Chondrocyte (in vitro differentiated cells): ENCODE results near the gene C1QTNF5. TPM values are rescaled to one million over a fixed set of nuclear protein-coding genes. Genes with fewer than 3 reads are reported as not detected.

ENCODE experiments used
- DNase-seq: peaks from one replicate; pipeline ENCODE4 v3.0.0; 2021; ENCODE audit warnings: mixed read lengths, low spot score
- H3K27ac Mint-ChIP-seq: one replicate; pipeline ENCODE4 v1.8.0; 2021; ENCODE audit warnings: mild to moderate bottlenecking, moderate library complexity, mixed read lengths; ENCODE audit not compliant: unreplicated experiment
- H3K27me3 Mint-ChIP-seq: 2 replicates; pipeline ENCODE4 v1.8.0; 2021; ENCODE audit warnings: low read depth, mixed read lengths
- H3K36me3 Mint-ChIP-seq: 2 replicates; pipeline ENCODE4 v1.8.0; 2021; ENCODE audit warnings: low read depth, mixed read lengths
- H3K4me1 Mint-ChIP-seq: 2 replicates; pipeline ENCODE4 v1.8.0; 2021; ENCODE audit warnings: low read depth, mild to moderate bottlenecking, mixed read lengths
- H3K4me3 Mint-ChIP-seq: one replicate; pipeline ENCODE4 v1.8.0; 2021; ENCODE audit warnings: mild to moderate bottlenecking, moderate library complexity, mixed read lengths; ENCODE audit not compliant: unreplicated experiment
- H3K9me3 Mint-ChIP-seq: 2 replicates; pipeline ENCODE4 v1.8.0; 2021; ENCODE audit warnings: low read depth, mixed read lengths
- CTCF ChIP-seq: fragments of 200-600 bp; sonication (generic); IDR thresholded peaks from 2 replicates; pipeline ENCODE4 v1.5.0; 2021; ENCODE audit warnings: antibody characterized with exemption, mild to moderate bottlenecking, moderate library complexity
- total RNA-seq: library from RNA; stranded (reverse); gene quantifications from 3 replicates; pipeline ENCODE4 v1.2.1, GENCODE V29; 2021

C1QTNF5 gene
- total RNA-seq, 1 donor from 2014 or later: 67.1 TPM

GRCh38 chr11:119345685-119346084 is 5.0 kb upstream of the C1QTNF5 start:
- H3K36me3 Mint-ChIP-seq: no peaks in the 10 kb centered on the region
- DNase-seq: peak; percentile 83
- H3K4me3 Mint-ChIP-seq: no peak overlapping the region
- TF ChIP-seq CTCF: no peak
- no peak overlapping the region for H3K27ac Mint-ChIP-seq
- no peaks in the 10 kb centered on the region for H3K9me3 Mint-ChIP-seq
- peaks cover 28% of the 10 kb centered on the region for H3K27me3 Mint-ChIP-seq
- H3K4me1 Mint-ChIP-seq: peaks cover 17% of the 10 kb centered on the region

DNA sequence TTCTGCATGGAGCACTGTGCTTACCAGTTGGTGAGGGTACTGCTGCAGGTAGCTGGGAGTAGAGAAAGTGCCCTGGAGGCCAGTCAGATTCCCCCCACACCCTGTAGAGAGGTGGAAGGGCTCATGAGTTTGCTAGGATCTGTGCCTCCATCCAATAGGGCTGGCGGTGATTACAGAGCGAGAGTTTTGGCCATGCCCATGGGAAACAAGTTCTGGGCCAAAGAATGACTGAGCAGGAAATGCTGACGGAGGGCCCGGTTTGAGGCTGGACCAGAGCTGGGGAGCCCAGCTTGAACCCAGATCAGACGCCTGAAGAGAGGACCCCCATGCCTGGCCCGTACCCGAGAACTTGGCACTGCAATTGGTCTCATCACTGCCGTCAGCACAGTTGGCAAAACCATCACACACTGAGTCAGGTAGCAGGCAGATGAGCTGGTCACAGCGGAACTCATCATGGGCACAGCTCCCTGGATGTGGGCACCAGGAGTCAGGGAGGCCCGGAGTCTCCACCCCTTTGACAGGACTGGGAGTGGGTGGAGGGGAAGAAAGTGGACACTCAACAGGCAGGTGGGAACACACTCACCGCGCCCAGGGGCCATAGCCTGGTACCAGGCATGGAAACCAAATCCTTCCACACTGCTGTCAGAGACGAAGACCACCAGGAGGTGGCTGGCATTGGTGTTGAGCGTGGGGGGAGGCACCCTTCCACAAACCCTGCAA is 3.8 kb upstream of the C1QTNF5 start:
- H3K27me3 Mint-ChIP-seq: peaks cover 24% of the 10 kb centered on the region

GRCh38 chr11:119343726-119344125 is 3.0 kb upstream of the C1QTNF5 start:
- H3K27me3 Mint-ChIP-seq: peaks cover 24% of the 10 kb centered on the region
- no peak overlapping the region for H3K27ac Mint-ChIP-seq
- peak; percentile 37 for DNase-seq
- no peaks in the 10 kb centered on the region for H3K36me3 Mint-ChIP-seq
- no peak overlapping the region for H3K4me3 Mint-ChIP-seq
- no peak for TF ChIP-seq CTCF
- no peaks in the 10 kb centered on the region for H3K9me3 Mint-ChIP-seq
- H3K4me1 Mint-ChIP-seq: peaks cover 25% of the 10 kb centered on the region

More for the DNA sequence above, 3.8 kb upstream of the C1QTNF5 start:
- DNase-seq: peak; percentile 56
- Mint-ChIP-seq H3K4me3 (no peak overlapping the region), H3K4me1 (peaks cover 18% of the 10 kb centered on the region), H3K27ac (no peak overlapping the region), H3K36me3 (no peaks in the 10 kb centered on the region), H3K9me3 (no peaks in the 10 kb centered on the region)
- TF ChIP-seq CTCF: no peak

- DNase-seq: peak; percentile 81
- no peak for TF ChIP-seq CTCF
- peaks cover 17% of the 10 kb centered on the region for H3K27me3 Mint-ChIP-seq
- H3K9me3 Mint-ChIP-seq: no peaks in the 10 kb centered on the region
- H3K27ac Mint-ChIP-seq: no peak overlapping the region
- no peaks in the 10 kb centered on the region for H3K36me3 Mint-ChIP-seq
- H3K4me3 Mint-ChIP-seq: no peak overlapping the region
- H3K4me1 Mint-ChIP-seq: peaks cover 37% of the 10 kb centered on the region
Observed at GRCh38 chr11:119342362-119343130, 1.9 kb upstream of the C1QTNF5 start.

GRCh38 chr11:119342023-119342300 is 1.3 kb upstream of the C1QTNF5 start:
- TF ChIP-seq CTCF: no peak
- peaks cover 37% of the 10 kb centered on the region for H3K4me1 Mint-ChIP-seq
- no peak overlapping the region for H3K4me3 Mint-ChIP-seq
- no peak overlapping the region for H3K27ac Mint-ChIP-seq
- H3K27me3 Mint-ChIP-seq: peaks cover 14% of the 10 kb centered on the region
- DNase-seq: peak; percentile 58
- no peaks in the 10 kb centered on the region for H3K9me3 Mint-ChIP-seq
- no peaks in the 10 kb centered on the region for H3K36me3 Mint-ChIP-seq
